KMS-11 (cell line): Measurements from ENCODE around the gene SCAI.
"Not testable (repeated sequence)": the region's sequence is repeated elsewhere in the genome, so short reads cannot be mapped to it uniquely, and the experiment has no call there.

Experiments
- H2AFZ ChIP-seq: fragments of 200-600 bp; sonication (generic); 2 replicates; pipeline ENCODE4 v1.6.1; 2016; ENCODE audit warnings: antibody characterized with exemption, mixed run types, low read depth
- H3K27ac ChIP-seq: fragments of 200-600 bp; sonication (generic); 2 replicates; pipeline ENCODE4 v1.6.1; 2016; ENCODE audit warnings: mild to moderate bottlenecking, mixed run types
- H3K27me3 ChIP-seq: fragments of 200-600 bp; sonication (generic); 2 replicates; pipeline ENCODE4 v1.6.1; 2017; ENCODE audit warnings: mild to moderate bottlenecking, low read depth, mixed run types, moderate library complexity; ENCODE audit not compliant: insufficient read depth
- H3K36me3 ChIP-seq: fragments of 200-600 bp; sonication (generic); 2 replicates; pipeline ENCODE4 v1.6.1; 2017; ENCODE audit warnings: mild to moderate bottlenecking, mixed run types; ENCODE audit not compliant: insufficient read depth
- H3K4me1 ChIP-seq: fragments of 200-600 bp; sonication (generic); 2 replicates; pipeline ENCODE4 v1.6.1; 2016; ENCODE audit warnings: mild to moderate bottlenecking, low read depth, mixed run types; ENCODE audit not compliant: poor library complexity, severe bottlenecking
- H3K4me2 ChIP-seq: fragments of 200-600 bp; sonication (generic); 2 replicates; pipeline ENCODE4 v1.7.0; 2016; ENCODE audit warnings: mild to moderate bottlenecking, mixed run types
- H3K4me3 ChIP-seq: fragments of 200-600 bp; sonication (generic); IDR thresholded peaks from 2 replicates; pipeline ENCODE4 v1.6.1; 2017; ENCODE audit warnings: low read depth, low read length, mixed read lengths; ENCODE audit not compliant: insufficient read depth
- H3K79me2 ChIP-seq: fragments of 200-600 bp; sonication (generic); 2 replicates; pipeline ENCODE4 v1.6.1; 2016; ENCODE audit warnings: low read depth, mixed run types; ENCODE audit not compliant: insufficient read depth
- H3K9ac ChIP-seq: fragments of 200-600 bp; sonication (generic); 2 replicates; pipeline ENCODE4 v1.6.1; 2016; ENCODE audit warnings: mild to moderate bottlenecking, mixed run types
- H4K20me1 ChIP-seq: fragments of 200-600 bp; sonication (generic); 2 replicates; pipeline ENCODE4 v1.6.1; 2016; ENCODE audit warnings: mild to moderate bottlenecking, mixed run types; ENCODE audit not compliant: insufficient read depth
- TF ChIP-seq, protein P1 (sequence below): fragments of 200-600 bp; sonication (generic); conservative IDR thresholded peaks from 2 replicates; pipeline ENCODE4 v1.6.1; 2017; ENCODE audit warnings: low read depth, mild to moderate bottlenecking, antibody characterized with exemption, low read length, moderate library complexity, mixed read lengths

Gene SCAI

DNA sequence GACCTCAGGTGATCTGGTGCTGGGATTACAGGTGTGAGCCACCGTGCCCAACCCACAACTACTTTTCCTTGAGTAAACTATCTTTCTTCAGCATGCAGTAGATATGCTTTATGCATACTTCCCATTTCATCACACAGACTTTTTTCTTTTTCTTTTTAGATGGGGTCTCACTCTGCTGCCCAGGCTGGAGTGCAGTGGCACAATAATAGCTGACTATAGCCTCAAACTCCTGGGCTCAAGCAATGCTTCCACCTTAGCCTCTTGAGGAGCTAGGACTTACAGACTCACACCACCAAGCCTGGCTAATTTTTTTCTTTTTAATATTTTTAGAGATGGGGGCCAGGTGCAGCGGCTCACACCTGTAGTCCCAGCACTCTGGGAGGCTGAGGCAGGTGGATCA lies 23.4 kb upstream of the SCAI start:
- Histone ChIP-seq H3K4me3 (no peak overlapping the region), H3K4me2 (no peak overlapping the region), H3K27me3 (no peaks in the 10 kb centered on the region), H3K79me2 (peaks cover 21% of the 10 kb centered on the region), H3K9ac (no peak overlapping the region), H4K20me1 (no peaks in the 10 kb centered on the region), H2AFZ (no peak overlapping the region), H3K4me1 (no peaks in the 10 kb centered on the region), H3K36me3 (no peaks in the 10 kb centered on the region; the same call in 1 of the 2 replicates), H3K27ac (no peak overlapping the region)
- TF ChIP-seq, protein P1, sequence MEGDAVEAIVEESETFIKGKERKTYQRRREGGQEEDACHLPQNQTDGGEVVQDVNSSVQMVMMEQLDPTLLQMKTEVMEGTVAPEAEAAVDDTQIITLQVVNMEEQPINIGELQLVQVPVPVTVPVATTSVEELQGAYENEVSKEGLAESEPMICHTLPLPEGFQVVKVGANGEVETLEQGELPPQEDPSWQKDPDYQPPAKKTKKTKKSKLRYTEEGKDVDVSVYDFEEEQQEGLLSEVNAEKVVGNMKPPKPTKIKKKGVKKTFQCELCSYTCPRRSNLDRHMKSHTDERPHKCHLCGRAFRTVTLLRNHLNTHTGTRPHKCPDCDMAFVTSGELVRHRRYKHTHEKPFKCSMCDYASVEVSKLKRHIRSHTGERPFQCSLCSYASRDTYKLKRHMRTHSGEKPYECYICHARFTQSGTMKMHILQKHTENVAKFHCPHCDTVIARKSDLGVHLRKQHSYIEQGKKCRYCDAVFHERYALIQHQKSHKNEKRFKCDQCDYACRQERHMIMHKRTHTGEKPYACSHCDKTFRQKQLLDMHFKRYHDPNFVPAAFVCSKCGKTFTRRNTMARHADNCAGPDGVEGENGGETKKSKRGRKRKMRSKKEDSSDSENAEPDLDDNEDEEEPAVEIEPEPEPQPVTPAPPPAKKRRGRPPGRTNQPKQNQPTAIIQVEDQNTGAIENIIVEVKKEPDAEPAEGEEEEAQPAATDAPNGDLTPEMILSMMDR: no peak

DNA sequence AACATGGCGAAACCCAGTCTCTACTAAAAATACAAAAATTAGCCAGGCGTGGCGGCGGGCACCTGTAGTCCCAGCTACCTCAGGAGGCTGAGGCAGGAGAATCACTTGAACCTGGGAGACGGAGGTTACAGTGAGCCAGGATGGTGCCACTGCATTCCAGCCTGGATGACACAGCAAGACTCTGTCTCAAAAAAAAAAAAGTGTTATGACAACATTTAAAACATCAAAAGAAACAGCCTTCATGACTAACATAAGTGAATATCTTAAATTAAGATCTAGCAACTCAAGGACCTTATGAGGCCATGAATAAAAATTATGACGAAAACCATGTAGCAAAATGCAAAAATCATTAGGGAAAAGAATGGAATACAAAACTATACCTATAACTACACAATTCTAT lies 19.6 kb upstream of the SCAI start:
- H3K4me3 ChIP-seq, H3K4me1 ChIP-seq, H3K27ac ChIP-seq, H3K36me3 ChIP-seq, H3K27me3 ChIP-seq, H3K9ac ChIP-seq, H3K4me2 ChIP-seq, H4K20me1 ChIP-seq, H3K79me2 ChIP-seq, H2AFZ ChIP-seq: not testable (repeated sequence)

DNA sequence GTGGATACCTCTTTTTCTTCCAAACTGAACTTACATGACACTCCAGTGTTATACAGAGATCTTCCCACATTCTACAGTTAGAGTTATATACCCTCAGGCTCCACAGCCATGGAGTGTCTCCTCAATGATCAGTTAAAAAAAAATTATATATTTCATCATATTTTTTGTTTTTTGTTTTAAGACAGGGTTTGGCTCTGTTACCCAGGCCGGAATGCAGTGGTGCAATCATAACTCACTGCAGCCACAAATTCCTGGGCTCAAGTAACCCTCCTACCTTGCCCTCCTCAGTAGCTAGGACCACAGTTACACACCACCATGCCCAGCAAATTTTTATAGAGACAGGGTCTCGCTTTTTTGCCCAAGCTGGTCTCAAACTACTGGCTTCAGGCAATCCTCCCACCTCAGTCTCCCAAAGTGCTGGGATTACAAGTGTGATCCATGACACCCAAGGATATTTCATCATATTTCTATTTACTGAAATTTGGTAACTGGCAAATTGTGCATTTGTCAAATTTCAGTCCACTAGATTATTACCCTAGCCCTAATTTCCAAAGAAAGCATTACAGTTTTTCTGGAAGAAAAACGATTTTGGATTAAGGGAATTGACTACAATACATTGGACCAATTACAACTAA lies 18.1 kb upstream of the SCAI start:
- no peak overlapping the region for H3K4me2 ChIP-seq
- H3K36me3 ChIP-seq: no peaks in the 10 kb centered on the region
- H4K20me1 ChIP-seq: no peaks in the 10 kb centered on the region
- H3K9ac ChIP-seq: no peak overlapping the region
- no peak overlapping the region for H3K4me3 ChIP-seq
- no peaks in the 10 kb centered on the region for H3K27me3 ChIP-seq
- no peak overlapping the region for H2AFZ ChIP-seq
- peaks cover 3% of the 10 kb centered on the region for H3K79me2 ChIP-seq
- TF ChIP-seq, protein P1: no peak
- no peak overlapping the region for H3K27ac ChIP-seq
- H3K4me1 ChIP-seq: no peaks in the 10 kb centered on the region

DNA sequence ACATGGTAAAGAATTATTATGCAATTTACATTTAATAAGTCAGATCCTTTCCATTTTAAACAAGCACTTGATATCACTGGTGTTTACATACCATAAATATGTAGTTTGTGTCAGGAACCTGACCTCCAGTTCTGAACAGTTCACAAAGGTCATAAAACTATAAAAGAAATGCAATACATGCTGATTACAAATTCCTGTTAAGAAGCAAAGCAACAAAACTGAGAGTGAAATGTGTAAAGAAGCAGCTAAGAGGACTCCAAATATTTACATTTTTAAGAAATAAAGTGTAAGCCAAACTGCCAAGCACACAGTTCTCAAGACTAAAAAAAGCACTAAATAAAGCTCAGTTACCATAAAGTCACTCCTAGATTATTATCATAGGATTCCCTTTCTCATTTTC lies 17.4 kb upstream of the SCAI start:
- no peak overlapping the region for H2AFZ ChIP-seq
- H3K9ac ChIP-seq: no peak overlapping the region
- H3K4me2 ChIP-seq: no peak overlapping the region
- no peaks in the 10 kb centered on the region for H4K20me1 ChIP-seq
- H3K4me1 ChIP-seq: no peaks in the 10 kb centered on the region
- TF ChIP-seq, protein P1: no peak
- no peak overlapping the region for H3K27ac ChIP-seq
- no peak overlapping the region for H3K4me3 ChIP-seq
- H3K27me3 ChIP-seq: no peaks in the 10 kb centered on the region
- no peaks in the 10 kb centered on the region; the same call in 1 of the 2 replicates for H3K79me2 ChIP-seq
- H3K36me3 ChIP-seq: no peaks in the 10 kb centered on the region

DNA sequence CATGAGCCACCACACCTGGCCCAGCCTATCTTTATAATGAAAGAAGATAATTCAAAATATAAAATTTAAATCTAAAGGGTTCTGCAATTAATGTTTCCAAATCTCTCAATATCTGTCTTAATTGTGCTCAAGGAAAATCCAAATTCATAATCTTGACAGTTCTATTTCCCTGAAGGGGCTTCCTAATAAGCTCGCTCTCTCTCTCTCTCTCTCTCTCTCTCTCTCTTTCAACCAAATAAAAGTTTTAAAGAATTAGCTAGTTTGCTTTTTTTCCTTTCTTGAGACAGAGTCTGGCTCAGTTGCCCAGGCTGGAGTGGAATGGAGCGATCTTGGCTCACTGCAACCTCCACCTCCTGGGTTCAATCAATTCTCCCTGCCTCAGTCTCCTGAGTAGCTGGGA lies 13.2 kb upstream of the SCAI start:
- Histone ChIP-seq H3K27me3 (no peaks in the 10 kb centered on the region), H3K9ac (no peak overlapping the region), H3K27ac (no peak overlapping the region), H3K79me2 (no peaks in the 10 kb centered on the region; the same call in 1 of the 2 replicates), H3K36me3 (no peaks in the 10 kb centered on the region), H3K4me1 (no peaks in the 10 kb centered on the region), H3K4me3 (no peak overlapping the region), H4K20me1 (no peaks in the 10 kb centered on the region), H2AFZ (no peak overlapping the region), H3K4me2 (no peak overlapping the region)
- TF ChIP-seq, protein P1: no peak
